GM23338 (cell line): ENCODE data around the gene RNF223. TPM values are rescaled to one million over a fixed set of nuclear protein-coding genes. Genes with fewer than 3 reads are reported as not detected.

ENCODE experiments used
- ATAC-seq: fragments of 200-7000 bp; cut with Tn5 transposase; 3 replicates; pipeline ENCODE4 v1.9.1; 2020
- DNase-seq: peaks from one replicate; pipeline ENCODE4 v3.0.0-alpha.2; 2015; ENCODE audit warnings: low spot score
- H2AFZ ChIP-seq: fragments of 200-600 bp; sonication (generic); 2 replicates; pipeline ENCODE4 v1.8.0; 2016; ENCODE audit warnings: antibody characterized with exemption, mild to moderate bottlenecking, moderate library complexity
- H3F3A ChIP-seq: fragments of 200-600 bp; sonication (generic); replicated peaks from 2 replicates; pipeline ENCODE4 v1.8.0; 2017; ENCODE audit warnings: antibody characterized with exemption, mixed run types, low read depth
- H3K27ac ChIP-seq: fragments of 200-600 bp; sonication (generic); 2 replicates; pipeline ENCODE4 v1.6.1; 2016; ENCODE audit warnings: low read depth
- H3K27me3 ChIP-seq: fragments of 200-600 bp; sonication (generic); 2 replicates; pipeline ENCODE4 v1.8.0; 2016; ENCODE audit warnings: mild to moderate bottlenecking, mixed run types, moderate library complexity; ENCODE audit not compliant: insufficient read depth
- H3K36me3 ChIP-seq: fragments of 200-600 bp; sonication (generic); 2 replicates; pipeline ENCODE4 v1.8.0; 2016; ENCODE audit warnings: mild to moderate bottlenecking; ENCODE audit not compliant: insufficient read depth
- H3K4me1 ChIP-seq: fragments of 200-600 bp; sonication (generic); 2 replicates; pipeline ENCODE4 v1.8.0; 2016; ENCODE audit warnings: mild to moderate bottlenecking, moderate library complexity; ENCODE audit not compliant: insufficient read depth
- H3K4me2 ChIP-seq: fragments of 200-600 bp; sonication (generic); 2 replicates; pipeline ENCODE4 v1.7.1; 2017; ENCODE audit warnings: mixed run types
- H3K4me3 ChIP-seq: fragments of 200-600 bp; sonication (generic); 2 replicates; pipeline ENCODE4 v1.6.1; 2016; ENCODE audit warnings: mixed run types
- H3K79me2 ChIP-seq: fragments of 200-600 bp; sonication (generic); replicated peaks from 2 replicates; pipeline ENCODE4 v1.8.0; 2017; ENCODE audit warnings: mild to moderate bottlenecking; ENCODE audit not compliant: insufficient read depth
- H3K9me2 ChIP-seq: fragments of 200-600 bp; sonication (generic); 2 replicates; pipeline ENCODE4 v1.8.0; 2017; ENCODE audit not compliant: insufficient read depth
- H4K20me1 ChIP-seq: fragments of 200-600 bp; sonication (generic); replicated peaks from 2 replicates; pipeline ENCODE4 v1.8.0; 2017; ENCODE audit warnings: mild to moderate bottlenecking; ENCODE audit not compliant: insufficient read depth
- H3K27ac Mint-ChIP-seq: 2 replicates; pipeline ENCODE4 v1.8.0; 2020; ENCODE audit warnings: inconsistent platforms, mild to moderate bottlenecking, moderate library complexity, mixed read lengths
- H3K27me3 Mint-ChIP-seq: 3 replicates; pipeline ENCODE4 v1.8.0; 2022; ENCODE audit warnings: low read depth, mild to moderate bottlenecking, moderate library complexity, mixed read lengths, inconsistent platforms; ENCODE audit not compliant: insufficient read depth, poor library complexity
- H3K36me3 Mint-ChIP-seq: 3 replicates; pipeline ENCODE4 v1.8.0; 2021; ENCODE audit warnings: low read depth, mild to moderate bottlenecking, inconsistent platforms, moderate library complexity, mixed read lengths
- H3K4me1 Mint-ChIP-seq: 3 replicates; pipeline ENCODE4 v1.8.0; 2020; ENCODE audit warnings: mild to moderate bottlenecking, inconsistent platforms, mixed read lengths
- H3K4me3 Mint-ChIP-seq: 3 replicates; pipeline ENCODE4 v1.8.0; 2021; ENCODE audit warnings: moderate library complexity, mild to moderate bottlenecking, inconsistent platforms, mixed read lengths
- H3K9me3 Mint-ChIP-seq: 3 replicates; pipeline ENCODE4 v1.8.0; 2020; ENCODE audit warnings: moderate library complexity, mild to moderate bottlenecking, inconsistent platforms, mixed read lengths
- CREB1 ChIP-seq: fragments of 250-450 bp; sonication (Bioruptor Pico); IDR thresholded peaks from 2 replicates; pipeline ENCODE4 v1.5.0; 2020; ENCODE audit warnings: low read depth, mild to moderate bottlenecking, moderate library complexity
- EZH2 ChIP-seq: fragments of 200-600 bp; sonication (generic); IDR thresholded peaks from one replicate; pipeline ENCODE4 v1.8.0; 2017; ENCODE audit warnings: antibody characterized with exemption, mild to moderate bottlenecking, low read depth; ENCODE audit not compliant: unreplicated experiment
- EZH2phosphoT487 ChIP-seq: fragments of 200-600 bp; sonication (generic); IDR thresholded peaks from one replicate; pipeline ENCODE4 v1.8.1; 2018; ENCODE audit warnings: antibody characterized with exemption; ENCODE audit not compliant: unreplicated experiment
- JUNB ChIP-seq: IDR thresholded peaks from one replicate; pipeline ENCODE4 v1.6.1; 2016; ENCODE audit warnings: antibody characterized with exemption; ENCODE audit not compliant: unreplicated experiment
- POLR2AphosphoS5 ChIP-seq: IDR thresholded peaks from 2 replicates; pipeline ENCODE4 v1.6.1; 2016; ENCODE audit warnings: antibody characterized with exemption, low read depth
- STAT1 ChIP-seq: IDR thresholded peaks from one replicate; pipeline ENCODE4 v1.6.1; 2016; ENCODE audit warnings: antibody characterized with exemption; ENCODE audit not compliant: unreplicated experiment
- ZNF114 ChIP-seq: fragments of 250-450 bp; sonication (Bioruptor Pico); IDR thresholded peaks from 2 replicates; pipeline ENCODE4 v1.5.0; 2020; ENCODE audit warnings: mild to moderate bottlenecking, moderate library complexity
- ZNF331 ChIP-seq: fragments of 250-450 bp; sonication (Bioruptor Pico); IDR thresholded peaks from 2 replicates; pipeline ENCODE4 v1.5.0; 2020; ENCODE audit warnings: low read depth, mild to moderate bottlenecking, moderate library complexity
- polyA plus RNA-seq: library from polyadenylated mRNA; unstranded; fragments of >200 nt; fragmentation: Nextera tagmentation; extraction: Ambion mirVana; gene quantifications from 2 replicates; pipeline ENCODE4 v1.2.1, GENCODE V29; 2016
- total RNA-seq: library from RNA; depleted of rRNA; stranded (reverse); fragments of >200 nt; shearing (Covaris generic); gene quantifications from 2 replicates; pipeline ENCODE4 v1.2.3, GENCODE V29; 2014
- TF ChIP-seq, protein P1 (sequence below): IDR thresholded peaks from one replicate; pipeline ENCODE4 v1.6.1; 2018; ENCODE audit warnings: antibody characterized with exemption; ENCODE audit not compliant: unreplicated experiment
- TF ChIP-seq, protein P2 (sequence below): fragments of 250-450 bp; sonication (Bioruptor Pico); IDR thresholded peaks from 2 replicates; pipeline ENCODE4 v1.5.0; 2020; ENCODE audit warnings: mild to moderate bottlenecking, moderate library complexity

RNF223 gene
- total and polyA plus RNA-seq, 2 experiments from 2014 or later, result not detected

DNA sequence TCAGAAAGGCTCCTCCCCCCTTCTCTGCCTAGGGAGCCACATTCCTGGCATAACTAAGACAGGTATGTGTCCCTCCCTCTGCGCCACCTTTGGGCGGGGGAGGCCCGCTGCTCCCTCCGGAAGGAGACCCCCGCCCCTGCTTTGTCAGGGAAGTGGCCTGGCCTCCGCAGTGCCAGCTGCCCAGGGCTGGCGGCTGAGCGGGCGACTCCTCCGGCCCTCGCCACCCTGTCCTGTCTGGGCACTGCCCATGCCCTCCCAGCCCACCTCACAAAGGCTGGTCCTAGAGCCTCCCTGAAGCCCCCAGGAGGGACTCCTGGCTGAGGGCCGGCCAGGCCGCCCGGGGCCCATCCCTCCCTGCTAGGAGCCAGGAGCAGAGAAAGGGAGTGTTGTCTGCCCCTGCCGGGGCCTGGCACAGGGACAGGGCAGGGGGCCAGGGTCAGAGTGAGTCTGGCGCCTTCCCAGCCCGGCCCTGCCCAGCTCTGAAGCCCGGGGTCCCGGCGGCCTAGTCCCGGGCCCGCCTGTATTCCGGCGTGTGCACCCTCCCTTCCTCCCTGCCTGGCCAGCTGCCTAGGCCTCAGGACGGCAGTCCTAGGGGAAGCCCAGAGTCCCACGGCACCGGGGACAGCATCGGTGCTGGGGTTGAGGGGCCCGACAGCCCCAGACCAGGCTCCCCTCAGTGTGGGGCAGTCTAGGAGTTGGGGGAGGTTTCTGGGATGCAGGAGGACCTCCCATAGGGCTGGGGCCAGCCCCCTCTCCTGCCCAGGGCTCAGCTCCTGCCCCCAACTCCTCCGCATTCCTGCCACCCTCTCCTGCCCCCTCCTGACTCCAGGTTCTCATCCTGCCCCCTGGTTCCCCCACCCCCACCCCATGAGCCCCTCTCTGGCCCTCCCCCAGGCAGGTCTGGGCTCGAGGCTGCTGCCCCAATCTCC lies 49.1 kb downstream of the RNF223 start:
- Histone ChIP-seq H3K79me2 (0 out of 2 replicates have a peak, but pooled peaks cover 5% of the 10 kb centered on the region), H3K27me3 (no peaks in the 10 kb centered on the region; the same call in 1 of the 2 replicates), H2AFZ (no peak overlapping the region), H3K4me3 (peak overlapping the region; percentile 43; the same call in 1 of the 2 replicates), H3K9me2 (no peaks in the 10 kb centered on the region), H3K4me2 (peak overlapping the region; percentile 71), H3F3A (no peaks in the 10 kb centered on the region), H3K27ac (0 out of 2 replicates have a peak overlapping the region, but pooled peaks have one; percentile 50), H3K36me3 (no peaks in the 10 kb centered on the region), H4K20me1 (peaks cover 4% of the 10 kb centered on the region; the same call in 1 of the 2 replicates), H3K4me1 (peaks cover 47% of the 10 kb centered on the region)
- Mint-ChIP-seq H3K27ac (no peak overlapping the region), H3K27me3 (peaks cover 14% of the 10 kb centered on the region), H3K9me3 (no peaks in the 10 kb centered on the region), H3K36me3 (peaks cover 20% of the 10 kb centered on the region), H3K4me1 (peaks cover 34% of the 10 kb centered on the region), H3K4me3 (no peak overlapping the region; the same call in 2 of the 3 replicates)
- peak; percentile 97 for DNase-seq
- peak; percentile 56 for ATAC-seq
- no peak for TF ChIP-seq CREB1

DNA sequence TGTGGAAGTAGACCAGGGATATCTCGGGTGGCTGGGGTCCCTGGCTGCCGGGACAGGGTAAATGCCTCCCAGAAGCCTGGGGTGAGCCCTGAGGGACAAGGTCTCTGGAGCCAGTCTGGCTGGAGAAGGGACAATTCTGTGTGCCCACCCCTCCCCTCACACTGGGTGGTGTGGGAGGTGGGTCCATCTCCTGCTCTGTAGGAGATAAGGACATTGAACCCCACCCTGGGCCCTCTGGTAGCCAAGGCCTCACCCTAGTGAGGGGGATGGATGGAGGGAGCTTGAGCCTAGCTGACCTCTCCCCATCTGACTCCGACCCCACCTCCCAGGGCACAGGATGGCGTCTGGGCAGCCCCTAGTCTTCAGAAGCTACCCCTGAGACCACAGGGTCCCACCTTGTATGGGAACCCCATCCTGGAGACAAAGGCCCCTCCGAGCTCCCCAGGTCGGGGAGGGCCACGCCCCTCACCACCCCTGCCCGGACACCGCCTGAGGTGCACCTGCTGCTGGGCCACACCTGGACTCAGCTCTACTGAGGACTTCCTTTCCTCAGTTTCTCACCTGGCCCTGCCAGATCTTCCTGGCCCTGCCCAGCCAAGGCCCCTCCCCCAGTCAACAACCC lies 49.8 kb downstream of the RNF223 start:
- Histone ChIP-seq H3K27me3 (no peaks in the 10 kb centered on the region; the same call in 1 of the 2 replicates), H3K9me2 (no peaks in the 10 kb centered on the region), H3K27ac (no peak overlapping the region), H3F3A (no peaks in the 10 kb centered on the region), H3K79me2 (0 out of 2 replicates have a peak, but pooled peaks cover 5% of the 10 kb centered on the region), H2AFZ (no peak overlapping the region), H3K4me1 (peaks cover 47% of the 10 kb centered on the region), H3K36me3 (no peaks in the 10 kb centered on the region), H4K20me1 (peaks cover 4% of the 10 kb centered on the region; the same call in 1 of the 2 replicates), H3K4me3 (peak overlapping the region; percentile 43; the same call in 1 of the 2 replicates), H3K4me2 (peak overlapping the region; percentile 71)
- no peak for ATAC-seq
- Mint-ChIP-seq H3K27ac (no peak overlapping the region), H3K36me3 (peaks cover 20% of the 10 kb centered on the region), H3K4me3 (no peak overlapping the region; the same call in 2 of the 3 replicates), H3K4me1 (peaks cover 34% of the 10 kb centered on the region), H3K9me3 (no peaks in the 10 kb centered on the region), H3K27me3 (peaks cover 14% of the 10 kb centered on the region)
- DNase-seq, result no peak
- TF ChIP-seq, protein P1, sequence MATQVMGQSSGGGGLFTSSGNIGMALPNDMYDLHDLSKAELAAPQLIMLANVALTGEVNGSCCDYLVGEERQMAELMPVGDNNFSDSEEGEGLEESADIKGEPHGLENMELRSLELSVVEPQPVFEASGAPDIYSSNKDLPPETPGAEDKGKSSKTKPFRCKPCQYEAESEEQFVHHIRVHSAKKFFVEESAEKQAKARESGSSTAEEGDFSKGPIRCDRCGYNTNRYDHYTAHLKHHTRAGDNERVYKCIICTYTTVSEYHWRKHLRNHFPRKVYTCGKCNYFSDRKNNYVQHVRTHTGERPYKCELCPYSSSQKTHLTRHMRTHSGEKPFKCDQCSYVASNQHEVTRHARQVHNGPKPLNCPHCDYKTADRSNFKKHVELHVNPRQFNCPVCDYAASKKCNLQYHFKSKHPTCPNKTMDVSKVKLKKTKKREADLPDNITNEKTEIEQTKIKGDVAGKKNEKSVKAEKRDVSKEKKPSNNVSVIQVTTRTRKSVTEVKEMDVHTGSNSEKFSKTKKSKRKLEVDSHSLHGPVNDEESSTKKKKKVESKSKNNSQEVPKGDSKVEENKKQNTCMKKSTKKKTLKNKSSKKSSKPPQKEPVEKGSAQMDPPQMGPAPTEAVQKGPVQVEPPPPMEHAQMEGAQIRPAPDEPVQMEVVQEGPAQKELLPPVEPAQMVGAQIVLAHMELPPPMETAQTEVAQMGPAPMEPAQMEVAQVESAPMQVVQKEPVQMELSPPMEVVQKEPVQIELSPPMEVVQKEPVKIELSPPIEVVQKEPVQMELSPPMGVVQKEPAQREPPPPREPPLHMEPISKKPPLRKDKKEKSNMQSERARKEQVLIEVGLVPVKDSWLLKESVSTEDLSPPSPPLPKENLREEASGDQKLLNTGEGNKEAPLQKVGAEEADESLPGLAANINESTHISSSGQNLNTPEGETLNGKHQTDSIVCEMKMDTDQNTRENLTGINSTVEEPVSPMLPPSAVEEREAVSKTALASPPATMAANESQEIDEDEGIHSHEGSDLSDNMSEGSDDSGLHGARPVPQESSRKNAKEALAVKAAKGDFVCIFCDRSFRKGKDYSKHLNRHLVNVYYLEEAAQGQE, result no peak
- TF ChIP-seq JUNB, result no peak
- TF ChIP-seq POLR2AphosphoS5, result no peak
- TF ChIP-seq ZNF114 (CRISPR knock-in tag), result no peak
- TF ChIP-seq EZH2, result no peak
- no peak for TF ChIP-seq ZNF331
- TF ChIP-seq EZH2phosphoT487, result no peak
- no peak for TF ChIP-seq CREB1
- TF ChIP-seq, protein P2, sequence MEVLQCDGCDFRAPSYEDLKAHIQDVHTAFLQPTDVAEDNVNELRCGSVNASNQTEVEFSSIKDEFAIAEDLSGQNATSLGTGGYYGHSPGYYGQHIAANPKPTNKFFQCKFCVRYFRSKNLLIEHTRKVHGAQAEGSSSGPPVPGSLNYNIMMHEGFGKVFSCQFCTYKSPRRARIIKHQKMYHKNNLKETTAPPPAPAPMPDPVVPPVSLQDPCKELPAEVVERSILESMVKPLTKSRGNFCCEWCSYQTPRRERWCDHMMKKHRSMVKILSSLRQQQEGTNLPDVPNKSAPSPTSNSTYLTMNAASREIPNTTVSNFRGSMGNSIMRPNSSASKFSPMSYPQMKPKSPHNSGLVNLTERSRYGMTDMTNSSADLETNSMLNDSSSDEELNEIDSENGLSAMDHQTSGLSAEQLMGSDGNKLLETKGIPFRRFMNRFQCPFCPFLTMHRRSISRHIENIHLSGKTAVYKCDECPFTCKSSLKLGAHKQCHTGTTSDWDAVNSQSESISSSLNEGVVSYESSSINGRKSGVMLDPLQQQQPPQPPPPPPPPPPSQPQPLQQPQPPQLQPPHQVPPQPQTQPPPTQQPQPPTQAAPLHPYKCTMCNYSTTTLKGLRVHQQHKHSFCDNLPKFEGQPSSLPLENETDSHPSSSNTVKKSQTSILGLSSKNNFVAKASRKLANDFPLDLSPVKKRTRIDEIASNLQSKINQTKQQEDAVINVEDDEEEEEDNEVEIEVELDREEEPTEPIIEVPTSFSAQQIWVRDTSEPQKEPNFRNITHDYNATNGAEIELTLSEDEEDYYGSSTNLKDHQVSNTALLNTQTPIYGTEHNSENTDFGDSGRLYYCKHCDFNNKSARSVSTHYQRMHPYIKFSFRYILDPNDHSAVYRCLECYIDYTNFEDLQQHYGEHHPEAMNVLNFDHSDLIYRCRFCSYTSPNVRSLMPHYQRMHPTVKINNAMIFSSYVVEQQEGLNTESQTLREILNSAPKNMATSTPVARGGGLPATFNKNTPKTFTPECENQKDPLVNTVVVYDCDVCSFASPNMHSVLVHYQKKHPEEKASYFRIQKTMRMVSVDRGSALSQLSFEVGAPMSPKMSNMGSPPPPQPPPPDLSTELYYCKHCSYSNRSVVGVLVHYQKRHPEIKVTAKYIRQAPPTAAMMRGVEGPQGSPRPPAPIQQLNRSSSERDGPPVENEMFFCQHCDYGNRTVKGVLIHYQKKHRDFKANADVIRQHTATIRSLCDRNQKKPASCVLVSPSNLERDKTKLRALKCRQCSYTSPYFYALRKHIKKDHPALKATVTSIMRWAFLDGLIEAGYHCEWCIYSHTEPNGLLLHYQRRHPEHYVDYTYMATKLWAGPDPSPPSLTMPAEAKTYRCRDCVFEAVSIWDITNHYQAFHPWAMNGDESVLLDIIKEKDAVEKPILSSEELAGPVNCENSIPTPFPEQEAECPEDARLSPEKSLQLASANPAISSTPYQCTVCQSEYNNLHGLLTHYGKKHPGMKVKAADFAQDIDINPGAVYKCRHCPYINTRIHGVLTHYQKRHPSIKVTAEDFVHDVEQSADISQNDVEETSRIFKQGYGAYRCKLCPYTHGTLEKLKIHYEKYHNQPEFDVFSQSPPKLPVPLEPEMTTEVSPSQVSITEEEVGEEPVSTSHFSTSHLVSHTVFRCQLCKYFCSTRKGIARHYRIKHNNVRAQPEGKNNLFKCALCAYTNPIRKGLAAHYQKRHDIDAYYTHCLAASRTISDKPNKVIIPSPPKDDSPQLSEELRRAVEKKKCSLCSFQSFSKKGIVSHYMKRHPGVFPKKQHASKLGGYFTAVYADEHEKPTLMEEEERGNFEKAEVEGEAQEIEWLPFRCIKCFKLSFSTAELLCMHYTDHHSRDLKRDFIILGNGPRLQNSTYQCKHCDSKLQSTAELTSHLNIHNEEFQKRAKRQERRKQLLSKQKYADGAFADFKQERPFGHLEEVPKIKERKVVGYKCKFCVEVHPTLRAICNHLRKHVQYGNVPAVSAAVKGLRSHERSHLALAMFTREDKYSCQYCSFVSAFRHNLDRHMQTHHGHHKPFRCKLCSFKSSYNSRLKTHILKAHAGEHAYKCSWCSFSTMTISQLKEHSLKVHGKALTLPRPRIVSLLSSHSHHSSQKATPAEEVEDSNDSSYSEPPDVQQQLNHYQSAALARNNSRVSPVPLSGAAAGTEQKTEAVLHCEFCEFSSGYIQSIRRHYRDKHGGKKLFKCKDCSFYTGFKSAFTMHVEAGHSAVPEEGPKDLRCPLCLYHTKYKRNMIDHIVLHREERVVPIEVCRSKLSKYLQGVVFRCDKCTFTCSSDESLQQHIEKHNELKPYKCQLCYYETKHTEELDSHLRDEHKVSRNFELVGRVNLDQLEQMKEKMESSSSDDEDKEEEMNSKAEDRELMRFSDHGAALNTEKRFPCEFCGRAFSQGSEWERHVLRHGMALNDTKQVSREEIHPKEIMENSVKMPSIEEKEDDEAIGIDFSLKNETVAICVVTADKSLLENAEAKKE (CRISPR knock-in tag), result no peak
- no peak for TF ChIP-seq STAT1
